Measurements from ENCODE around the gene TXNDC16.
"Not testable (repeated sequence)": the region's sequence is repeated elsewhere in the genome, so short reads cannot be mapped to it uniquely, and the experiment has no call there.

TXNDC16 gene

GRCh38 chr14:52552063-52552988 is at the start of gene TXNDC16, which contains the start of gene GPR137C:
TXNDC16 (minus strand) TSS chr14:52552505; CDS start chr14:52543557, 8,948 bp downstream.
GPR137C (plus strand) TSS chr14:52552836; CDS start chr14:52553148, 312 bp downstream.
- DNase-seq: peak; percentile 100

GRCh38 chr14:52599974-52600373 is 47.7 kb upstream of the TXNDC16 start:
- no peak for DNase-seq

- no peak for DNase-seq
These were observed 46.3 kb upstream of the TXNDC16 start for GRCh38 chr14:52598568-52598967.

GRCh38 chr14:52596861-52597260 is 44.6 kb upstream of the TXNDC16 start:
- no peak for DNase-seq

- DNase-seq: no peak
These were observed 44.0 kb upstream of the TXNDC16 start for GRCh38 chr14:52596320-52596719.

- DNase-seq: no peak
These were observed 38.0 kb upstream of the TXNDC16 start for GRCh38 chr14:52590318-52590717.

GRCh38 chr14:52589646-52590045 is 37.3 kb upstream of the TXNDC16 start:
- no peak for DNase-seq

GRCh38 chr14:52583544-52583943 is 31.2 kb upstream of the TXNDC16 start:
- no peak for DNase-seq

GRCh38 chr14:52575858-52576257 is 23.6 kb upstream of the TXNDC16 start:
- no peak for DNase-seq

- not testable (repeated sequence) for DNase-seq
These were observed 16.1 kb upstream of the TXNDC16 start for GRCh38 chr14:52568454-52568853.

GRCh38 chr14:52563120-52563519 is 10.8 kb upstream of the TXNDC16 start:
- no peak for DNase-seq

- no peak for DNase-seq
These were observed 6.4 kb upstream of the TXNDC16 start for GRCh38 chr14:52558688-52559087.

GRCh38 chr14:52553671-52554575 is 1.6 kb upstream of the TXNDC16 start:
- DNase-seq: peak; percentile 85

- DNase-seq: peak; percentile 41
These were observed 831 bp upstream of the TXNDC16 start for GRCh38 chr14:52553002-52553670.

- DNase-seq: peak; percentile 26
These were observed 626 bp downstream of the TXNDC16 start for GRCh38 chr14:52551696-52552062.

- DNase-seq: no peak
These were observed 1.1 kb downstream of the TXNDC16 start for GRCh38 chr14:52551205-52551604.

GRCh38 chr14:52550661-52551060 is 1.6 kb downstream of the TXNDC16 start:
- no peak for DNase-seq

- no peak for DNase-seq
These were observed 4.8 kb downstream of the TXNDC16 start for GRCh38 chr14:52547526-52547925.

- DNase-seq: no peak
These were observed 5.3 kb downstream of the TXNDC16 start for GRCh38 chr14:52547027-52547426.

- DNase-seq: no peak
These were observed 6.0 kb downstream of the TXNDC16 start for GRCh38 chr14:52546318-52546670.

- DNase-seq: no peak
These were observed 6.6 kb downstream of the TXNDC16 start for GRCh38 chr14:52545584-52546317.

- DNase-seq: no peak
These were observed 13.7 kb downstream of the TXNDC16 start for GRCh38 chr14:52538623-52539022.

Data from CD4-positive, alpha-beta T cell treated with Interleukin-17A for 1 hour (primary cell).